ENCODE measurements around the gene DGKI. TPM values are rescaled to one million over a fixed set of nuclear protein-coding genes. Genes with fewer than 3 reads are reported as not detected.
"Not testable (repeated sequence)": the region's sequence is repeated elsewhere in the genome, so short reads cannot be mapped to it uniquely, and the experiment has no call there.

DGKI gene
- total RNA-seq, 1 experiment from 2014 or later: 3.1 TPM

- in situ Hi-C loops (cut with HindIII; ENCODE audit: low pct_unique_long_range_greater_than_20kb, low sequenced_read_pairs): no loop called here
- no peak for DNase-seq (ENCODE audit: low read depth, low spot score)
Measured at GRCh38 chr7:137469191-137469811, 377.5 kb downstream of the DGKI start.

GRCh38 chr7:137462847-137463246, 383.9 kb downstream of the DGKI start:
- in situ Hi-C loops (cut with HindIII; ENCODE audit: low pct_unique_long_range_greater_than_20kb, low sequenced_read_pairs): no loop called here

GRCh38 chr7:137462074-137462715, 384.6 kb downstream of the DGKI start:
- in situ Hi-C loops (cut with HindIII; ENCODE audit: low pct_unique_long_range_greater_than_20kb, low sequenced_read_pairs): no loop called here
- no peak for DNase-seq (ENCODE audit: low read depth, low spot score)

More at GRCh38 chr7:137462847-137463246, 383.9 kb downstream of the DGKI start:
- no peak for DNase-seq (ENCODE audit: low read depth, low spot score)

GRCh38 chr7:137458399-137458798, 388.4 kb downstream of the DGKI start:
- no peak for DNase-seq (ENCODE audit: low read depth, low spot score)
- in situ Hi-C loops (cut with HindIII; ENCODE audit: low pct_unique_long_range_greater_than_20kb, low sequenced_read_pairs): no loop called here

GRCh38 chr7:137454767-137455166, 392.0 kb downstream of the DGKI start:
- in situ Hi-C loops (cut with HindIII; ENCODE audit: low pct_unique_long_range_greater_than_20kb, low sequenced_read_pairs): no loop called here

GRCh38 chr7:137454246-137454724, 392.5 kb downstream of the DGKI start:
- peak; percentile 88 for DNase-seq (ENCODE audit: low read depth, low spot score)
- in situ Hi-C loops (cut with HindIII; ENCODE audit: low pct_unique_long_range_greater_than_20kb, low sequenced_read_pairs): no loop called here

More at GRCh38 chr7:137454767-137455166, 392.0 kb downstream of the DGKI start:
- DNase-seq (ENCODE audit: low read depth, low spot score): peak; percentile 74

GRCh38 chr7:137453356-137453755, 393.4 kb downstream of the DGKI start:
- in situ Hi-C loops (cut with HindIII; ENCODE audit: low pct_unique_long_range_greater_than_20kb, low sequenced_read_pairs): no loop called here
- DNase-seq (ENCODE audit: low read depth, low spot score): peak; percentile 97

- in situ Hi-C loops (cut with HindIII; ENCODE audit: low pct_unique_long_range_greater_than_20kb, low sequenced_read_pairs): no loop called here
Measured at GRCh38 chr7:137449016-137449415, 397.8 kb downstream of the DGKI start.

GRCh38 chr7:137448572-137448971, 398.2 kb downstream of the DGKI start:
- DNase-seq (ENCODE audit: low read depth, low spot score); in situ Hi-C loops (cut with HindIII; ENCODE audit: low pct_unique_long_range_greater_than_20kb, low sequenced_read_pairs): not testable (repeated sequence)

More at GRCh38 chr7:137449016-137449415, 397.8 kb downstream of the DGKI start:
- no peak for DNase-seq (ENCODE audit: low read depth, low spot score)

GRCh38 chr7:137446025-137446424, 400.7 kb downstream of the DGKI start:
- in situ Hi-C loops (cut with HindIII; ENCODE audit: low pct_unique_long_range_greater_than_20kb, low sequenced_read_pairs): no loop called here
- no peak for DNase-seq (ENCODE audit: low read depth, low spot score)

GRCh38 chr7:137445268-137445667, 401.5 kb downstream of the DGKI start:
- no peak for DNase-seq (ENCODE audit: low read depth, low spot score)
- in situ Hi-C loops (cut with HindIII; ENCODE audit: low pct_unique_long_range_greater_than_20kb, low sequenced_read_pairs): no loop called here

- in situ Hi-C loops (cut with HindIII; ENCODE audit: low pct_unique_long_range_greater_than_20kb, low sequenced_read_pairs): no loop called here
- DNase-seq (ENCODE audit: low read depth, low spot score): no peak
Measured at GRCh38 chr7:137443616-137444015, 403.2 kb downstream of the DGKI start.

GRCh38 chr7:137441451-137441850, 405.3 kb downstream of the DGKI start:
- no peak for DNase-seq (ENCODE audit: low read depth, low spot score)
- in situ Hi-C loops (cut with HindIII; ENCODE audit: low pct_unique_long_range_greater_than_20kb, low sequenced_read_pairs): no loop called here

GRCh38 chr7:137439829-137440825, 406.6 kb downstream of the DGKI start:
- in situ Hi-C loops (cut with HindIII; ENCODE audit: low pct_unique_long_range_greater_than_20kb, low sequenced_read_pairs): no loop called here
- peak; percentile 78 for DNase-seq (ENCODE audit: low read depth, low spot score)

- DNase-seq (ENCODE audit: low read depth, low spot score): no peak
- in situ Hi-C loops (cut with HindIII; ENCODE audit: low pct_unique_long_range_greater_than_20kb, low sequenced_read_pairs): no loop called here
Measured at GRCh38 chr7:137434946-137435345, 411.8 kb downstream of the DGKI start.

- no peak for DNase-seq (ENCODE audit: low read depth, low spot score)
- in situ Hi-C loops (cut with HindIII; ENCODE audit: low pct_unique_long_range_greater_than_20kb, low sequenced_read_pairs): no loop called here
Measured at GRCh38 chr7:137434530-137434929, 412.2 kb downstream of the DGKI start.

GRCh38 chr7:137423321-137423720, 423.5 kb downstream of the DGKI start:
- in situ Hi-C loops (cut with HindIII; ENCODE audit: low pct_unique_long_range_greater_than_20kb, low sequenced_read_pairs): no loop called here
- no peak for DNase-seq (ENCODE audit: low read depth, low spot score)

- no peak for DNase-seq (ENCODE audit: low read depth, low spot score)
- in situ Hi-C loops (cut with HindIII; ENCODE audit: low pct_unique_long_range_greater_than_20kb, low sequenced_read_pairs): no loop called here
Measured at GRCh38 chr7:137421366-137421765, 425.4 kb downstream of the DGKI start.

Data from SK-MEL-5 (cell line).